ENCODE results near the gene GAS7. TPM values are rescaled to one million over a fixed set of nuclear protein-coding genes. Genes with fewer than 3 reads are reported as not detected.

The GAS7 gene
- total RNA-seq, 4 donors from 2014 or later = 62.6 to 122 (median 77.0) TPM

DNA sequence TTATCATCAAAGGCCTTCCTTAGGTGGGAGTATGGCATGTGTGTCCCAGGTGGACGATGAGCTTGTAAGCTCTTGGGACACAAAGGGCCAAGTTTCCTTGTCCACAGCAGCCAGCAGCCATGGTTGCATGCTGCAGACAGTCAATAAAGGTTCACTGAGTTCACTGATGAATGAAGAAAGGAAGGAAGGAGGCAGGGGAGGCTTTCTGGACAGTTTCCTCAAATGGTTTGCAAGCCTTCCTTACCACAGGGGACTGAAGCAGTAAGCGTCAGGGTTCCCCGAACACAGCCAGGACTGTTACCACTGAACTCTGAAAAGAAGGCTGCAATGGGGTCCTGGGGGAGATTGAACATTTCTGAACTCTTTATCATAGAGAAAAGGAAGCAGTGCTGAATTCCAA lies 111.1 kb downstream of the GAS7 start:
- 40% methylated on average over 1 of the region's 3 CpGs; no CpG with 5 or more reads in 1 of the 2 donors for WGBS, 2 donors (ENCODE audit: low coverage in 1 of 2)
- peak overlapping the region in 3 of 4 donors; percentile 25 to 33 (median 27) for H3K27ac ChIP-seq
- H3K4me3 ChIP-seq = no peak overlapping the region
- no peak for ATAC-seq
- peaks cover 3 to 52% (median 25%) of the 10 kb centered on the region in 3 donors for H3K4me1 ChIP-seq
- H3K36me3 ChIP-seq = no peaks in the 10 kb centered on the region
- H3K27me3 ChIP-seq = no peaks in the 10 kb centered on the region
- TF ChIP-seq POLR2A (IDR thresholded peaks at IDR 0.05) (no peak), POLR2AphosphoS5 (IDR thresholded peaks at IDR 0.05) (no peak), EP300 (IDR thresholded peaks at IDR 0.05) (no peak)
- TF ChIP-seq, protein P1, sequence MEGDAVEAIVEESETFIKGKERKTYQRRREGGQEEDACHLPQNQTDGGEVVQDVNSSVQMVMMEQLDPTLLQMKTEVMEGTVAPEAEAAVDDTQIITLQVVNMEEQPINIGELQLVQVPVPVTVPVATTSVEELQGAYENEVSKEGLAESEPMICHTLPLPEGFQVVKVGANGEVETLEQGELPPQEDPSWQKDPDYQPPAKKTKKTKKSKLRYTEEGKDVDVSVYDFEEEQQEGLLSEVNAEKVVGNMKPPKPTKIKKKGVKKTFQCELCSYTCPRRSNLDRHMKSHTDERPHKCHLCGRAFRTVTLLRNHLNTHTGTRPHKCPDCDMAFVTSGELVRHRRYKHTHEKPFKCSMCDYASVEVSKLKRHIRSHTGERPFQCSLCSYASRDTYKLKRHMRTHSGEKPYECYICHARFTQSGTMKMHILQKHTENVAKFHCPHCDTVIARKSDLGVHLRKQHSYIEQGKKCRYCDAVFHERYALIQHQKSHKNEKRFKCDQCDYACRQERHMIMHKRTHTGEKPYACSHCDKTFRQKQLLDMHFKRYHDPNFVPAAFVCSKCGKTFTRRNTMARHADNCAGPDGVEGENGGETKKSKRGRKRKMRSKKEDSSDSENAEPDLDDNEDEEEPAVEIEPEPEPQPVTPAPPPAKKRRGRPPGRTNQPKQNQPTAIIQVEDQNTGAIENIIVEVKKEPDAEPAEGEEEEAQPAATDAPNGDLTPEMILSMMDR (IDR thresholded peaks at IDR 0.05) = no peak
- H3K9me3 ChIP-seq = peaks cover 0 to 7% (median 0%) of the 10 kb centered on the region in 3 donors

DNA sequence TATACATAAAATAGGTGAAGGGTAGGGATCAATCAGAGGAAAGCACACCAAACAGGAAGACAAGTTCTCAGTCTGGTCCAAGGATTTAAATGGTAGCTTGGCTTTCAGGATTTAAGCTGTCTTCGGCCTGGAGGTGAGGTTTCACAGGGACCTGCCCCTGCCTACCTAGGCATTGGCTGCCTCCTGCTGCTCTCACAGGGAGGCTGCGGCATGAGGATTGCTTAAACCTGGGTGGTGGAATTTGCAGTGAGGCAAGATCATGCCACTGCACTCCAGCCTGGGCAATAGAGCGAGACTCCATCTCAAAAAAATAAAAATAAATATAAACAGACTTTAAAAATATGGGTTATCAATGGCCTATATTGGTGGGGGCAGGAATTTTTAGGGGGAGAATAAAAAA lies 114.5 kb downstream of the GAS7 start:
- H3K27me3 ChIP-seq = no peaks in the 10 kb centered on the region
- no peak for ATAC-seq
- no peak overlapping the region for H3K4me3 ChIP-seq
- TF ChIP-seq POLR2A (IDR thresholded peaks at IDR 0.05) (no peak), EP300 (IDR thresholded peaks at IDR 0.05) (no peak), POLR2AphosphoS5 (IDR thresholded peaks at IDR 0.05) (no peak)
- TF ChIP-seq, protein P1 (IDR thresholded peaks at IDR 0.05) = no peak
- peaks cover 3 to 30% (median 12%) of the 10 kb centered on the region in 3 donors for H3K4me1 ChIP-seq
- H3K36me3 ChIP-seq = no peaks in the 10 kb centered on the region
- peaks cover 0 to 4% (median 0%) of the 10 kb centered on the region in 3 donors for H3K9me3 ChIP-seq
- no peak overlapping the region for H3K27ac ChIP-seq
- 96 to 100% methylated on average over 2 to 3 of the region's 3 CpGs for WGBS, 2 donors (ENCODE audit: low coverage in 1 of 2)

DNA sequence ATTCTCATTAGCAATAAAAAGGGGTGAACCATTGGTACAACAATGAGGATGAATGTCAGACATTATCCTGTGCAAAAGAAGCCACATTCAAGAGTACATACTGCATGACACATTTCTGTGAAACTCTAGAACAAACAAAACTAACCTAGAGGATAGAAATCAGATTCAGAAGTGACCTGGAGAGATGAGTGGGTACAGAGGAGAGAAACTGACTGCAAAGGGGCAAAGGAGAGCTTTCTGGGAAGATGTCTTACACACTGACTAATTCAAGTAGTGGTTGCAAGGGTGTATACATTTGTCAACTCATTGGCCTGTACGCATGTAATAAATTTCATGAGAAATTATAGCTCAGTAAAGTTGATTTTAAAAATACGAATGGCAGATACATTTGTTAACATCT lies 115.6 kb downstream of the GAS7 start:
- no peaks in the 10 kb centered on the region for H3K36me3 ChIP-seq

DNA sequence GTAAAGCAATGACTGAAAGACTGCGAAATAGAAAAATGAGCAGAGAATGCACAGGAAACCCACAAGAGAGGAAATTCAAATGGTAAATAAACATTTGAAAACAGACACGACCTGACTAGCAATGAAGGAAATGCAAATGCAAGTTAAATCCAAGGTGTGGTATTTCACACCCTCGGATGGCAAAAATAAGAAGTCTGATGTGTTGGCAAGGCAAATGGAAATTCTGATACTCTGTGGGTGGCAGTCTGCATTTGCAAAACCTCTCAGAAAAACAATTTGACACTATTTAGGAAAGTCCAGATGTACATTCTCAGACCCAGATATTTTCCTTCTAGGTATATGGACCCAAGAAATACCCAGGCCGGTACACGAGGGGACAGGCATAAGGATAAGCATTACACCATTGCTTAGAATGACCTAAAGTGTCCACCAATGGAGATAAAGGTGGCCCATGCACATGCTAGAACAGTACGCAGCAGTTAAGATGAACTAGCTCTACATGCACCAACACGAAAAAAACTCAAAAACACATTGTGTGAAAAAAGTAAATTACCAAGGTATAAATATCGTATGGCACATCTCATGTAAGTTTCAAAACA lies 116.7 kb downstream of the GAS7 start:
- no peak for ATAC-seq
- no peaks in the 10 kb centered on the region for H3K36me3 ChIP-seq
- TF ChIP-seq POLR2AphosphoS5 (IDR thresholded peaks at IDR 0.05) (no peak), POLR2A (IDR thresholded peaks at IDR 0.05) (no peak), EP300 (IDR thresholded peaks at IDR 0.05) (no peak)
- TF ChIP-seq, protein P1 (IDR thresholded peaks at IDR 0.05) = no peak
- no peak overlapping the region for H3K4me3 ChIP-seq
- no peak overlapping the region for H3K27ac ChIP-seq
- WGBS, 2 donors (ENCODE audit: low coverage in 1 of 2) = 20 to 61% methylated on average over 3 to 8 of the region's 8 CpGs
- H3K4me1 ChIP-seq = peaks cover 3 to 11% (median 8%) of the 10 kb centered on the region in 3 donors
- H3K9me3 ChIP-seq = peaks cover 0 to 4% (median 0%) of the 10 kb centered on the region in 3 donors
- H3K27me3 ChIP-seq = no peaks in the 10 kb centered on the region

More for the DNA sequence above, 115.6 kb downstream of the GAS7 start:
- TF ChIP-seq, protein P1 (IDR thresholded peaks at IDR 0.05) = no peak
- TF ChIP-seq EP300 (IDR thresholded peaks at IDR 0.05) (no peak), POLR2AphosphoS5 (IDR thresholded peaks at IDR 0.05) (no peak), POLR2A (IDR thresholded peaks at IDR 0.05) (no peak)
- 81 to 97% methylated on average over 2 of the region's 2 CpGs for WGBS, 2 donors (ENCODE audit: low coverage in 1 of 2)
- ATAC-seq = no peak
- Histone ChIP-seq H3K27ac (no peak overlapping the region), H3K9me3 (peaks cover 0 to 4% (median 0%) of the 10 kb centered on the region in 3 donors), H3K27me3 (no peaks in the 10 kb centered on the region), H3K4me1 (peaks cover 3 to 22% (median 8%) of the 10 kb centered on the region in 3 donors), H3K4me3 (no peak overlapping the region)

Data from gastroesophageal sphincter (tissue), 4 donors.